Nucleus accumbens (tissue), 56 donors: ENCODE measurements around the gene ITK.

Experiments
- DNase-seq, 56 donors: peaks; one replicate each; lab custom pipeline; 2025; lab: John Stamatoyannopoulos, UW

ITK gene

DNA sequence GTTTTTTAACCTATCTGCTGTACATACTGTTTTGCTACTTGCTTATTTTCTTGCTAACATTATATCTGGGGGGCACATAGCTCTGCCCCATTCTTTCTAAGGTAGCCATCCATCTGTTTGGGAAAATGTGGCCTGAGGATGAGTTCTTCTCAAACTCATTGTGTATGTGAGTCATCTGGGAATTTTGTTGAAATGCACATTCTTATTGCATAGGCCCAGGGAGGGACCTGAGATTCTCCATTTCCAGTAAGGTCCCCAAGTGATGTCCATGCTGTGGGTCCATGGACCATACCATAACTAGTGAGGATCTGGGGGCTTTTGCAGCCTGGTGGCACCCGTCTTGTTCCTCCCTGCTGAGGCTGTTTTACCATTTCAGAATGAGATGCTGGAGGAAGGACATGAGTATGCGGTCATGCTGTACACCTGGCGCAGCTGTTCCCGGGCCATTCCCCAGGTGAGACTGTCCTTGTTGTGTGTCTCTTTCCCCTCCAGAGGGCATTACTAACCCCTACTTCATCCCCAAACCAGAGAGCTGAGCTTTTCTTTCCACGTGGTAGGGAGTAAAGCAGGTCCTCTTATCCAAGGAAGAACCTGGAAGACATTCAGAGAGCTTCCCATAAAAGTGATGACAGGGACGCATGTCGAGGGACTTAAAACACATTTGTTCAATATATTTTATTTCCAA, 113.9 kb downstream of the ITK start:
- DNase-seq = no peak

DNA sequence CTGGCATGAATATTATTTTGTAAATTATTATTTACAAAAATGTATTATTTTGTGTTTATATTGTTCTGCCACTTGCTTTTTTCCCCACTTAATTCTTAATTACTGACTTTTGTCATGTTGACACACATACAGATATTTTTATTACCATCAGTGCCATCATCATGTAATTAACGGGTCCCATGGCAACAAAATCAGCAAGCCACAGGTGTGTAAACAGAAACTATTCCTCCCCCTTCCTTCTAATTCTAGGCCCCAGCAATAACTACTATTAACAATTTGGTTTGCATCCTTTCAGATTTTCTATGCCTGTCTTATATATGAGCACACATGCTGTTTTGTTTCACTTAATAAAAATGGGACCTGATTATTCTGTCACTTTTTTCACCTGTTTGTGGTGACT, 114.6 kb downstream of the ITK start:
- no peak for DNase-seq

DNA sequence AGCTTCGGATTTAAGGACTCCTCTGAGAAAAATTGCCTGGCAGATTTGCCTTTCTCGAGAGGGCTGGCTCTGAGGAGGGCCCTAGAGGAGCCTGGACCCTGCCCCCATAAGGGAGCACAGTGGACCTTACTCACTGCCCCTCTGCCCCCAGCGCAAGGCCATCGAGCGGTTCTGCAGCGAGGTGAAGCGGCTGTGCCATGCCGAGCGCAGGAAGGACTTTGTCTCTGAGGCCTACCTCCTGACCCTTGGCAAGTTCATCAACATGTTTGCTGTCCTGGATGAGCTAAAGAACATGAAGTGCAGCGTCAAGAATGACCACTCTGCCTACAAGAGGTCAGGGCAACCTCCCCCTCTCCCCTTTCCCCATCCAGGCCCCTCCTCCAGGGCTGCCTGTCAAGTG, 119.9 kb downstream of the ITK start:
- no peak for DNase-seq

DNA sequence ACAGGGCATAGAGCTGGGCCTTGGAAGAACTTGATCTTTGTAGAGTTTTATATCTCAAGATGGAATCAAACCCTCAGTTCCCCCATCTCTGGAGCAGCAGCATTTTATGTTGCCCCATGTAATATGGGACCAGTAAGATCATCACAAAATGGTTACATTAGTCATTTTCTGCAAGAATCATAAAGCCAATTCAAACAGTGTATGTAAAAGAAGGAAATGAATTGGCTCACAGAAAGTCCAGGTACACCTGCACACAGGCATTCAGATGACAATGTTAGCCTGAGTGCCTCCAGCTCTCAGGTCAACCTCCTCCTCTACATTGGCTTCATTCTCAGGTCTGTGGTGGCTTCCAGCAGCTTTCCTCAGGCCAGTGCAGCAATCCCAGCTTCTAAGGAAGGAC, 120.4 kb downstream of the ITK start:
- DNase-seq = no peak

DNA sequence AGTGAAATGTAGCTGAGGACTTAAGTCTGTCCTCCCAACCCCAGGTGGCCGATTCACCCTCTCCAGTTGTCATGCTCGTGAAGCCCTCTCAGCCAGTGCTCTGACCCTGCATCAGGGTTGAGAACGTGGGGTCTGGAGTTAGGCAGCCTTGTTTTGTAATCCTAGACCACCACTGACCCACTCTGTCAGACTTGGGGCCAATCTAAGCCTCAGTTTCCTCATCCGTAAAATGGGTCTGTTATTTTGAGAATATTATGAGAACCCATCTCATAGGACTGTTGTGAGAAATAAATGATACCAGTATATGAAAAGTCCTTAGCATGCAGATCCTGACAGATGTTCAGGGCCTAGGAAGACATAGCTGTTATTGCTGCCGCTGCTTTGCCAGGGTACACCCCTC, 122.4 kb downstream of the ITK start:
- DNase-seq = no peak

DNA sequence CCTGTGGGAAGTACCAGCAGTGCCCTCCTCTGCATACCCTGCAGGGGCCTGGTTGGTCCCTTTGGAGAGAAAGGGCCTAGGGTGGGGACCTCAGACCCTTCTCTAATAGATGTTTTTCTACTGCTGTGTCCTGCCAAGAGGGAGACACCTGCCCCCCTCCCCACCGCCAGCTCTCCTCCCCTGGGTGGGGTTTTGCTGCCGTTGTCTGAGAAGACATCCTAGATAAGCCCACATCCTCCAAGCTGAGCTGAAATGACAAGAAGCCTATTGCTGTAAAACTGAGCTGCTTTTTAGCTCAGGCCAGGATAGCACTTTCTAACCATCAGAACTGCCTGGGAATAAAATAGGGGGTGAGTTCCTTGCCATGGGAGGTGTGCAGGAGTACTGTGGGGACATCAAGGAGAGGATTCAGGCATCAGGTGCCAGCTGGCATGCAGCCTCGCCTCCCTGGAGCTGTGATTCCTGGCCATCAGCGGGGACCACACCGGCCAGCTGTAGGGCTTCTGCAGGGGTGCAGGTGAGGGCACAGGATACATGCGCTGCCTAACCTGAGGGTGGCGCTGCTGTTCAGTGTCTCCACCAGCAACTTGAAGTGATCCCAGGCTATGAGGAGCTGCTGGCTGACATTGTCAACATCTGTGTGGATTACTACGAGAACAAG, 123.2 kb downstream of the ITK start:
- no peak for DNase-seq
